Endothelial cell of umbilical vein (primary cell): ENCODE data around the gene MAP1LC3B2.

ENCODE experiments used
- CTCF ChIP-seq, 2 donors: IDR thresholded peaks; 1 replicate in 1 of 2; 2 replicates in 1 of 2; pipeline ENCODE4 v1.5.1; 2011; ENCODE audit warnings: low read length in 2 of 2, mild to moderate bottlenecking in 2 of 2, moderate library complexity in 2 of 2, control low read depth in 1 of 2, inconsistent platforms in 1 of 2, low read depth in 1 of 2; ENCODE audit not compliant: insufficient read depth in 1 of 2; ENCODE audit errors: extremely low read depth in 1 of 2
- EZH2 ChIP-seq: IDR thresholded peaks from 2 replicates; pipeline ENCODE4 v1.6.1; 2012; ENCODE audit warnings: borderline replicate concordance, low read depth, mild to moderate bottlenecking, moderate library complexity, low read length, inconsistent platforms; ENCODE audit not compliant: severe bottlenecking
- JUN ChIP-seq: IDR thresholded peaks from 2 replicates; pipeline ENCODE4 v1.6.1; 2011; ENCODE audit warnings: borderline replicate concordance, low read depth; ENCODE audit not compliant: insufficient read length, insufficient read depth
- POLR2A ChIP-seq: IDR thresholded peaks from 2 replicates; pipeline ENCODE4 v1.6.1; 2012; ENCODE audit warnings: low read depth, mild to moderate bottlenecking, control low read depth, low read length

- no peak for TF ChIP-seq POLR2A
- TF ChIP-seq CTCF (IDR thresholded peaks at IDR 0.05; ENCODE audit: extremely low read depth in 1 of 2, insufficient read depth in 1 of 2, low read depth in 1 of 2, low read length in 2 of 2): no peak
- no peak for TF ChIP-seq EZH2
- no peak for TF ChIP-seq JUN
Measured at GRCh38 chr12:116597886-116598285, 38.7 kb downstream of the MAP1LC3B2 start.
